ENCODE measurements around the gene KRT12. TPM values are rescaled to one million over a fixed set of nuclear protein-coding genes. Genes with fewer than 3 reads are reported as not detected.

KRT12 gene
- polyA plus RNA-seq, 1 donor (not counting 4 experiments of a cell fraction or from before 2014, with no cell fraction given) = not detected

DNA sequence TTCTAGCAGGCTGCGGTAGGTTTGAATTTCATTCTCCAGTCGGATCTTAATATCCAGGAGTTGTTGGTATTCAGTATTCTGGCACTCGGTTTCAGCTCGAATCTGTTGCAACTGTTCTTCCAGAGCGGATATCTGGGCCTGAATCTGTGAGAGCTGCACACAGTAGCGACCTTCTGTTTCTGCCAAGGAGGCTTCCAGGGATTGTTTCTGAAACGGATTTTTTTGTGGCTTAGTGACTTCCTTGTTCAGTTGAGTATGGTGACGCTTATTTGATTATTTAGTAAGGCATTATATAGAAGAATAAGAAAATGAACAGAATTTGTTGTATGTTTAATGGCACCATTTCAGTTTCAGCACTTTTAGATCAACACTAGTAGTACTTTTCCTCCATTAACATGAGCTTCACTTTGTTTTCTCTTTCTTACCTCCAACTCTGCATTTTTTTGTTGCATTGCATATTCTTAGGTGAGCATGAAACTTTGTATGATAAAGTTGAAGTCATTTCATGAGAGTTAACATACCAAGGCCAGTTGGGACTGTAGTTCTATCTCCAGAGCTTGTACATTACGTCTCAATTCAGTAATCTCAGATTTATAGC is 47.4 kb downstream of the KRT12 start:
- H3K4me2 ChIP-seq (ENCODE audit: control insufficient read depth, extremely low read depth, insufficient read depth, low read depth, low read length) = peak overlapping the region; percentile 75
- peak overlapping the region; percentile 60 for H3K27ac ChIP-seq (ENCODE audit: control insufficient read depth, insufficient read depth, low read length)
- H3K4me3 ChIP-seq (ENCODE audit: control insufficient read depth in 2 of 3, extremely low read depth in 1 of 3, insufficient read depth in 2 of 3, low read depth in 1 of 3, low read length in 3 of 3) = peak overlapping the region; percentile 61 to 88 (median 68)
- peaks cover 17% of the 10 kb centered on the region for H3K4me1 ChIP-seq (ENCODE audit: control insufficient read depth, extremely low read depth, insufficient read depth, low read length)
- DNase-seq (ENCODE audit: low read depth, low spot score) (no peak), FAIRE-seq (no peak)
- H3K36me3 ChIP-seq (ENCODE audit: control insufficient read depth in 2 of 2, extremely low read depth in 1 of 2, insufficient read depth in 2 of 2, low read length in 2 of 2) = peaks cover 4 to 8% of the 10 kb centered on the region in 2 experiments
- H3K9me1 ChIP-seq (ENCODE audit: control insufficient read depth, extremely low read depth, insufficient read depth, low read length) = no peaks in the 10 kb centered on the region
- H3K79me2 ChIP-seq (ENCODE audit: control insufficient read depth, insufficient read depth, low read length) = peaks cover 12% of the 10 kb centered on the region
- no peaks in the 10 kb centered on the region for H4K20me1 ChIP-seq (ENCODE audit: control insufficient read depth, extremely low read depth, insufficient read depth, low read length)
- H3K9ac ChIP-seq (ENCODE audit: control insufficient read depth, extremely low read depth, insufficient read depth, low read length) = peak overlapping the region; percentile 74
- no peaks in the 10 kb centered on the region for H3K27me3 ChIP-seq (ENCODE audit: control insufficient read depth, extremely low read depth, insufficient read depth, low read length)
- no peak for TF ChIP-seq EZH2 (IDR thresholded peaks at IDR 0.05; ENCODE audit: low read length)
- TF ChIP-seq, protein P1, sequence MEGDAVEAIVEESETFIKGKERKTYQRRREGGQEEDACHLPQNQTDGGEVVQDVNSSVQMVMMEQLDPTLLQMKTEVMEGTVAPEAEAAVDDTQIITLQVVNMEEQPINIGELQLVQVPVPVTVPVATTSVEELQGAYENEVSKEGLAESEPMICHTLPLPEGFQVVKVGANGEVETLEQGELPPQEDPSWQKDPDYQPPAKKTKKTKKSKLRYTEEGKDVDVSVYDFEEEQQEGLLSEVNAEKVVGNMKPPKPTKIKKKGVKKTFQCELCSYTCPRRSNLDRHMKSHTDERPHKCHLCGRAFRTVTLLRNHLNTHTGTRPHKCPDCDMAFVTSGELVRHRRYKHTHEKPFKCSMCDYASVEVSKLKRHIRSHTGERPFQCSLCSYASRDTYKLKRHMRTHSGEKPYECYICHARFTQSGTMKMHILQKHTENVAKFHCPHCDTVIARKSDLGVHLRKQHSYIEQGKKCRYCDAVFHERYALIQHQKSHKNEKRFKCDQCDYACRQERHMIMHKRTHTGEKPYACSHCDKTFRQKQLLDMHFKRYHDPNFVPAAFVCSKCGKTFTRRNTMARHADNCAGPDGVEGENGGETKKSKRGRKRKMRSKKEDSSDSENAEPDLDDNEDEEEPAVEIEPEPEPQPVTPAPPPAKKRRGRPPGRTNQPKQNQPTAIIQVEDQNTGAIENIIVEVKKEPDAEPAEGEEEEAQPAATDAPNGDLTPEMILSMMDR (optimal IDR thresholded peaks at IDR 0.05 in 1 of 3, IDR thresholded peaks at IDR 0.05 in 1 of 3, conservative IDR thresholded peaks at IDR 0.05 in 1 of 3; ENCODE audit: extremely low read depth in 1 of 3, insufficient read depth in 2 of 3, low read length in 3 of 3) = no peak
- H2AFZ ChIP-seq (ENCODE audit: control insufficient read depth, low read length) = peak overlapping the region; percentile 72
- H3K9me3 ChIP-seq (ENCODE audit: control insufficient read depth, low read depth, low read length) = no peaks in the 10 kb centered on the region
- dilution Hi-C loops (cut with MboI; ENCODE audit: extremely low pct_ligation_motif_present, low sequenced_read_pairs) = no loop called here

DNA sequence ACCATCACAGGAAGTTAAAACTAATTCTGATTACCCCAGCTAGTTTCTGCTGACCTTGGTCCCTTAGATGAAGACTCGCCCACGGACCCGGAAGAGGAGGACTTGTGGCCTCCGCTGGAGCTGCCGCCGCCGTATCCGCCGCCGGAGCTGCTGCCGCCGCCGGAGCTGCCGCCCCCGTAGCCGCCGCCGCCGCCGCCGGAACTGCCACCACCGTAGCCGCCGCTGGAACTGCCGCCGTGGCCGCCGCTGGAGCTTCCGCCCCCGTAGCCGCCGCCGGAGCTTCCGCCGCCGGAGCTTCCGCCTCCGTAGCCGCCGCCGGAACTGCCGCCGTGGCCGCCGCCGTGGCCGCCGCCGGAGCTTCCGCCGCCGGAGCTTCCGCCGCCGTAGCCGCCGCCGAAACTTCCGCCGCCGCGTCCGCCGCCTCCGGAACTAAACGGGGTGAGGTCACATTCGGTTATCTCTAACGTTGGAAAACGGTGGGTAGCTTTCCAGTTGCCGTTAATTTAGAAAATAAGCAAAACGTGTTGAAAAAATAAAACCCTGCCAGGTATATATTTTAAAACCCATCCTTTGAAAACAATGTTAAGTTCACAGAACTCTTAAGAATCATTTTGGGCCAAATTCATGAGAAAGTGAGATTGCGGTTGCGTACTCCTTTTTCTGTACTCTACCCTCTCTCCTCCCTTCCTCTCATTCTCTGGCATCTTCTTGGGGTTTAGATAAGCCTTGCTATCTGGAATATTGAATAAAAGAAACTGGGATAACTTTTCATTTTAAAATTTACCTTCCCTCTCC is 48.1 kb downstream of the KRT12 start:
- H3K36me3 ChIP-seq (ENCODE audit: control insufficient read depth in 2 of 2, extremely low read depth in 1 of 2, insufficient read depth in 2 of 2, low read length in 2 of 2) = peaks cover 4 to 8% of the 10 kb centered on the region in 2 experiments
- H4K20me1 ChIP-seq (ENCODE audit: control insufficient read depth, extremely low read depth, insufficient read depth, low read length) = no peaks in the 10 kb centered on the region
- peak overlapping the region; percentile 74 for H3K9ac ChIP-seq (ENCODE audit: control insufficient read depth, extremely low read depth, insufficient read depth, low read length)
- no peak for DNase-seq (ENCODE audit: low read depth, low spot score)
- peaks cover 13% of the 10 kb centered on the region for H3K4me1 ChIP-seq (ENCODE audit: control insufficient read depth, extremely low read depth, insufficient read depth, low read length)
- H3K4me2 ChIP-seq (ENCODE audit: control insufficient read depth, extremely low read depth, insufficient read depth, low read depth, low read length) = peak overlapping the region; percentile 90
- H3K9me3 ChIP-seq (ENCODE audit: control insufficient read depth, low read depth, low read length) = no peaks in the 10 kb centered on the region
- H3K27ac ChIP-seq (ENCODE audit: control insufficient read depth, insufficient read depth, low read length) = peak overlapping the region; percentile 60
- peak overlapping the region; percentile 72 for H2AFZ ChIP-seq (ENCODE audit: control insufficient read depth, low read length)
- H3K79me2 ChIP-seq (ENCODE audit: control insufficient read depth, insufficient read depth, low read length) = peaks cover 12% of the 10 kb centered on the region
- no peaks in the 10 kb centered on the region for H3K9me1 ChIP-seq (ENCODE audit: control insufficient read depth, extremely low read depth, insufficient read depth, low read length)
- no peak for FAIRE-seq
- H3K4me3 ChIP-seq (ENCODE audit: control insufficient read depth in 2 of 3, extremely low read depth in 1 of 3, insufficient read depth in 2 of 3, low read depth in 1 of 3, low read length in 3 of 3) = peak overlapping the region; percentile 61 to 88 (median 82)
- dilution Hi-C loops (cut with MboI; ENCODE audit: extremely low pct_ligation_motif_present, low sequenced_read_pairs) = no loop called here
- TF ChIP-seq EZH2 (IDR thresholded peaks at IDR 0.05; ENCODE audit: low read length) = no peak
- TF ChIP-seq, protein P1 (optimal IDR thresholded peaks at IDR 0.05 in 1 of 3, IDR thresholded peaks at IDR 0.05 in 1 of 3, conservative IDR thresholded peaks at IDR 0.05 in 1 of 3; ENCODE audit: extremely low read depth in 1 of 3, insufficient read depth in 2 of 3, low read length in 3 of 3) = no peak
- H3K27me3 ChIP-seq (ENCODE audit: control insufficient read depth, extremely low read depth, insufficient read depth, low read length) = no peaks in the 10 kb centered on the region
